PC-3 (cell line): ENCODE measurements around the gene TRIP12. TPM values are rescaled to one million over a fixed set of nuclear protein-coding genes. Genes with fewer than 3 reads are reported as not detected.

Experiments used
- ATAC-seq: fragments of 200-7000 bp; cut with Tn5 transposase; 2 replicates; pipeline ENCODE4 v1.9.1; 2020; ENCODE audit warnings: mild to moderate bottlenecking, moderate library complexity
- BruUV-seq: library from RNA; stranded (reverse); fragments of 400-500 nt; replicated peaks from 2 replicates; lab custom pipeline; 2021; lab: Mats Ljungman, UMichigan
- CTCF ChIA-PET: fragments of 300-600 bp; sonication (Branson Sonifier 250); formaldehyde crosslinking; loops from one replicate; lab custom pipeline; 2022; ENCODE audit warnings: antibody characterized with exemption; lab: Charles Lee
- POLR2A ChIA-PET: fragments of 300-600 bp; sonication (Branson Sonifier 250); formaldehyde crosslinking; loops from one replicate; lab custom pipeline; 2022; ENCODE audit warnings: antibody characterized with exemption; ENCODE audit not compliant: unreplicated experiment; lab: Charles Lee
- DNase-seq: peaks from one replicate; pipeline ENCODE4 v3.0.0-alpha.2; 2015
- H2AFZ ChIP-seq: fragments of 300-600 bp; sonication (generic); 2 replicates; pipeline ENCODE4 v1.6.0; 2016; ENCODE audit warnings: antibody characterized with exemption, low read length
- H3F3A ChIP-seq: fragments of 300-600 bp; sonication (generic); one replicate; pipeline ENCODE4 v1.6.0; 2017; ENCODE audit warnings: antibody characterized with exemption, low read length, control low read depth, mild to moderate bottlenecking; ENCODE audit not compliant: unreplicated experiment
- H3K27ac ChIP-seq: fragments of 300-600 bp; sonication (generic); 2 replicates; pipeline ENCODE4 v1.5.1; 2016; ENCODE audit warnings: mild to moderate bottlenecking, low read length
- H3K27me3 ChIP-seq: fragments of 300-600 bp; sonication (generic); 2 replicates; pipeline ENCODE4 v1.6.1; 2016; ENCODE audit warnings: low read length, mixed read lengths
- H3K36me3 ChIP-seq: fragments of 300-600 bp; sonication (generic); 2 replicates; pipeline ENCODE4 v1.6.1; 2016; ENCODE audit warnings: low read depth, mixed run types, low read length, mixed read lengths
- H3K4me1 ChIP-seq: fragments of 300-600 bp; sonication (generic); 2 replicates; pipeline ENCODE4 v1.5.1; 2016; ENCODE audit warnings: low read length; ENCODE audit not compliant: insufficient read depth
- H3K4me2 ChIP-seq: fragments of 300-600 bp; sonication (generic); 2 replicates; pipeline ENCODE4 v1.6.0; 2016; ENCODE audit warnings: low read length
- H3K4me3 ChIP-seq: fragments of 300-600 bp; sonication (generic); 2 replicates; pipeline ENCODE4 v1.5.1; 2016; ENCODE audit warnings: mild to moderate bottlenecking, low read length, mixed read lengths
- H3K79me2 ChIP-seq: fragments of 300-600 bp; sonication (generic); 2 replicates; pipeline ENCODE4 v1.6.1; 2017; ENCODE audit warnings: low read length, mixed read lengths
- H3K9ac ChIP-seq: fragments of 300-600 bp; sonication (generic); 2 replicates; pipeline ENCODE4 v1.6.0; 2016; ENCODE audit warnings: mild to moderate bottlenecking, low read length
- H3K9me2 ChIP-seq: fragments of 300-600 bp; sonication (generic); replicated peaks from 2 replicates; pipeline ENCODE4 v1.6.1; 2016; ENCODE audit warnings: mixed run types, low read length, mixed read lengths
- H3K9me3 ChIP-seq: fragments of 300-600 bp; sonication (generic); 2 replicates; pipeline ENCODE4 v1.6.1; 2016; ENCODE audit warnings: low read length, mixed read lengths
- H4K20me1 ChIP-seq: fragments of 300-600 bp; sonication (generic); 2 replicates; pipeline ENCODE4 v1.6.1; 2016; ENCODE audit warnings: low read length, mixed read lengths
- EZH2 ChIP-seq: fragments of 300-600 bp; sonication (generic); IDR thresholded peaks from one replicate; pipeline ENCODE4 v1.6.1; 2017; ENCODE audit warnings: antibody characterized with exemption, mild to moderate bottlenecking, low read length; ENCODE audit not compliant: unreplicated experiment
- EZH2phosphoT487 ChIP-seq: fragments of 300-600 bp; sonication (generic); IDR thresholded peaks from 2 replicates; pipeline ENCODE4 v1.6.1; 2018; ENCODE audit warnings: mild to moderate bottlenecking, antibody characterized with exemption, low read length, borderline replicate concordance
- intact Hi-C: fragments of 100-400 bp; cut with micrococcal nuclease; formaldehyde crosslinking; loops from 2 replicates; pipeline ENCODE4 v1.9.0; 2023
- total RNA-seq: library from RNA; depleted of rRNA; stranded (reverse); fragments of >200 nt; gene quantifications from 2 replicates; pipeline ENCODE4 v1.2.3, GENCODE V29; 2014
- TF ChIP-seq, protein P1 (sequence below): fragments of 300-600 bp; sonication (generic); conservative IDR thresholded peaks from 2 replicates; pipeline ENCODE4 v1.5.1; 2017; ENCODE audit warnings: antibody characterized with exemption, low read depth, mild to moderate bottlenecking, low read length

The TRIP12 gene
- total RNA-seq, 1 experiment from 2014 or later, result 113 TPM

DNA sequence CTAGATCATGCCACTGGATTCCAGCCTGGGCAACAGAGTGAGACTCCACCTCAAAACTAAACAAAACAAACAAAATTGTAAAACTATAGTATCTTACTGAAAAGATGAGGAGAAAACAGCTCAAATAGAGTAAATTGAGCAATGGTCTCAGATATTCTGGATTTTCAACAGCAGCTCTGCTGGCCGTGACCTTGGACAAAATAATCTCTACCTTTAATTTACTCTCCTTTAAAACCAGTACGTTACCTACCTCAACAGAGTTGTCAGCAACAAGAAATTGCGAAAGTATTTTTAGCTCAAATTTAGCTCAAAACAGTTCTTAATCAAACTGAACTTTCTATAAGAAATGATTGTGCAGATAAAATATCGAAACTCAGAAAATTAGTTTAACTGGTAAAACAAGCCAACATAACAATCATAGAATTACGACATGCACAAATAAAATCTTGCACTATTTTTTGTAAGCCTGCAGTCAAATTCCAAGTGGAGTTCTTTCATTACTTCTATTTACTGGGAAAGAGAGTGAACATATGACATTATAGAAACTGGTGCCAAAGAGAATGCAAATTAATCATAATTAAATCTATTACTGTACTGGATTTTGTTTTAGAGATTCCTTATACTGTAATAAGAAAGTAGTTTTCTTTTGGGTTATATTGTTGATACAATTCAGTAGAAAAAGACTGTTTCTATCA lies 40.8 kb downstream of the TRIP12 start:
- H3K4me3 ChIP-seq, result no peak overlapping the region
- ChIA-PET POLR2A (no interaction called here), CTCF (no interaction called here)
- ATAC-seq (no peak), DNase-seq (no peak)
- peaks cover 66% of the 10 kb centered on the region for H3K79me2 ChIP-seq
- H3K27ac ChIP-seq, result no peak overlapping the region
- no peak for TF ChIP-seq EZH2phosphoT487
- TF ChIP-seq, protein P1, sequence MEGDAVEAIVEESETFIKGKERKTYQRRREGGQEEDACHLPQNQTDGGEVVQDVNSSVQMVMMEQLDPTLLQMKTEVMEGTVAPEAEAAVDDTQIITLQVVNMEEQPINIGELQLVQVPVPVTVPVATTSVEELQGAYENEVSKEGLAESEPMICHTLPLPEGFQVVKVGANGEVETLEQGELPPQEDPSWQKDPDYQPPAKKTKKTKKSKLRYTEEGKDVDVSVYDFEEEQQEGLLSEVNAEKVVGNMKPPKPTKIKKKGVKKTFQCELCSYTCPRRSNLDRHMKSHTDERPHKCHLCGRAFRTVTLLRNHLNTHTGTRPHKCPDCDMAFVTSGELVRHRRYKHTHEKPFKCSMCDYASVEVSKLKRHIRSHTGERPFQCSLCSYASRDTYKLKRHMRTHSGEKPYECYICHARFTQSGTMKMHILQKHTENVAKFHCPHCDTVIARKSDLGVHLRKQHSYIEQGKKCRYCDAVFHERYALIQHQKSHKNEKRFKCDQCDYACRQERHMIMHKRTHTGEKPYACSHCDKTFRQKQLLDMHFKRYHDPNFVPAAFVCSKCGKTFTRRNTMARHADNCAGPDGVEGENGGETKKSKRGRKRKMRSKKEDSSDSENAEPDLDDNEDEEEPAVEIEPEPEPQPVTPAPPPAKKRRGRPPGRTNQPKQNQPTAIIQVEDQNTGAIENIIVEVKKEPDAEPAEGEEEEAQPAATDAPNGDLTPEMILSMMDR, result no peak
- no peak for TF ChIP-seq EZH2
- H4K20me1 ChIP-seq, result 0 out of 2 replicates have a peak, but pooled peaks cover 5% of the 10 kb centered on the region
- H3K4me2 ChIP-seq, result no peak overlapping the region
- H3K9me2 ChIP-seq, result no peaks in the 10 kb centered on the region
- no peaks in the 10 kb centered on the region for H3F3A ChIP-seq
- intact Hi-C loops, result no loop called here
- H3K9me3 ChIP-seq, result no peaks in the 10 kb centered on the region
- no peaks in the 10 kb centered on the region for H3K27me3 ChIP-seq
- peaks cover 24% of the 10 kb centered on the region for H3K36me3 ChIP-seq
- no peak overlapping the region for H3K9ac ChIP-seq
- H2AFZ ChIP-seq, result no peak overlapping the region
- no peaks in the 10 kb centered on the region for H3K4me1 ChIP-seq
- no TSS peak for BruUV-seq

DNA sequence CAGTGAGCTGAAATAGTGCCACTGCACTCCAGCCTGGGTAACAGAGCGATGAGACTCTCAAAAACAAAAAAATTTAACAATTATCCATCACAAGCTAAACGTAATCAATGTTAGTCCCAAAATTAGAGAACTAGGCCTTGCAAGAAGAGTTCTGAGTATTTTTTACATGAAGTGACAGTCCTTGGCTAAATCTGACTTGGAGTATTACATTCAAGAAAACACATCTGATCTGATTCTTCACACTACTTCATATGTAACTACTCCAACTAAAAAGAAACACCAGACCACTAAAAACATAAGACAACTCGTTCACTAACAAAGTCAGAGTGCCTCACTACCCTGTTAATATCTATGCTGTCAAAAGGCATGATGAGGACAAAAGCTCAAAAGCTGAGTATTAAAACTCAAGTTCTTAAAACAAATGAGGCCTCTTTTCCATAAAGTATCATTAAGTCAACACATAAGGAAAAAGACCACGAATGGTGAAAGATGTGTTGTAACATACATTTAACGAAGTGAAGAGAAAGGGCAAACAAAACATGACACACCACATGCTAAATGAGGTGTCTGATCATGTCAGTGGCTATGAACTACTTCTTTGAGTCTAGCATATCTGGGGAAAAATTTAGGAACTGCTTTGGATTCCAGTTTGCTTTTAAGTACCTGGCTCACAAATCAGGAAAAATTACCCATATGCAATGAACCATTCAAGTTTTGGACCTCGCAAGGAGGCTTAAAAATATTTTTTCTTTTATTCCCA lies 42.4 kb downstream of the TRIP12 start:
- POLR2A ChIA-PET, result no interaction called here
- peaks cover 63% of the 10 kb centered on the region for H3K79me2 ChIP-seq
- H3K9ac ChIP-seq, result no peak overlapping the region
- H3K9me2 ChIP-seq, result no peaks in the 10 kb centered on the region
- no peaks in the 10 kb centered on the region for H3F3A ChIP-seq
- ATAC-seq (no peak), DNase-seq (no peak)
- H3K4me1 ChIP-seq, result no peaks in the 10 kb centered on the region
- H3K27me3 ChIP-seq, result no peaks in the 10 kb centered on the region
- H2AFZ ChIP-seq, result no peak overlapping the region
- H3K36me3 ChIP-seq, result peaks cover 24% of the 10 kb centered on the region
- H3K27ac ChIP-seq, result no peak overlapping the region
- no peak overlapping the region for H3K4me3 ChIP-seq
- CTCF ChIA-PET, result no interaction called here
- no peaks in the 10 kb centered on the region for H3K9me3 ChIP-seq
- H3K4me2 ChIP-seq, result no peak overlapping the region
- TF ChIP-seq, protein P1, result no peak
- no peak for TF ChIP-seq EZH2
- no peak for TF ChIP-seq EZH2phosphoT487
- intact Hi-C loops, result no loop called here
- BruUV-seq, result TSS peak; percentile 23
- 0 out of 2 replicates have a peak, but pooled peaks cover 5% of the 10 kb centered on the region for H4K20me1 ChIP-seq

DNA sequence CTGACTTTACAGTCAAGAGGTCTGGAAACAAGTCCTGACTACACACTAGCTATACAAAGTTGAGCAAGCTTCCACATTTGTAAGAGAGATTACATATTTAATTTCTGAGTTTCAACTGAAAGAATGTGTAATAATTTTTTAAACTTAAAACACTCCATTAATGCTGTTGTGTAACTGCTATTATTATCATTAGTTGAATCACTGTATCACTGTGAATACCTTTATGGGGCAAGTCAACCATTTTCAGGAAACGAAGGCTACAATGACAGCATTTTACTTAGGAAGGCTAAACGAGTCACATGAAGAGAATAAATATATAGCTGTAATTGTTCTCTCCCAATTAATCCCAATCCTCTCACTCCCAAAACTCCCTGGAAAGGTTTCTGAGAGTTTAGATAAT lies 46.3 kb downstream of the TRIP12 start:
- POLR2A ChIA-PET, result no interaction called here
- Histone ChIP-seq H3K4me1 (no peaks in the 10 kb centered on the region), H3K9me3 (no peaks in the 10 kb centered on the region), H2AFZ (no peak overlapping the region), H3K36me3 (peaks cover 32% of the 10 kb centered on the region), H3K9ac (no peak overlapping the region), H4K20me1 (no peaks in the 10 kb centered on the region), H3K9me2 (no peaks in the 10 kb centered on the region), H3K27me3 (no peaks in the 10 kb centered on the region), H3K4me3 (no peak overlapping the region), H3K79me2 (peaks cover 64% of the 10 kb centered on the region), H3F3A (no peaks in the 10 kb centered on the region), H3K27ac (no peak overlapping the region), H3K4me2 (no peak overlapping the region)
- DNase-seq (no peak), ATAC-seq (no peak)
- TF ChIP-seq, protein P1, result no peak
- TF ChIP-seq EZH2 (no peak), EZH2phosphoT487 (no peak)
- CTCF ChIA-PET, result no interaction called here
- intact Hi-C loops, result no loop called here
- no TSS peak for BruUV-seq
